ENCODE results near the gene PTPRM.

DNA sequence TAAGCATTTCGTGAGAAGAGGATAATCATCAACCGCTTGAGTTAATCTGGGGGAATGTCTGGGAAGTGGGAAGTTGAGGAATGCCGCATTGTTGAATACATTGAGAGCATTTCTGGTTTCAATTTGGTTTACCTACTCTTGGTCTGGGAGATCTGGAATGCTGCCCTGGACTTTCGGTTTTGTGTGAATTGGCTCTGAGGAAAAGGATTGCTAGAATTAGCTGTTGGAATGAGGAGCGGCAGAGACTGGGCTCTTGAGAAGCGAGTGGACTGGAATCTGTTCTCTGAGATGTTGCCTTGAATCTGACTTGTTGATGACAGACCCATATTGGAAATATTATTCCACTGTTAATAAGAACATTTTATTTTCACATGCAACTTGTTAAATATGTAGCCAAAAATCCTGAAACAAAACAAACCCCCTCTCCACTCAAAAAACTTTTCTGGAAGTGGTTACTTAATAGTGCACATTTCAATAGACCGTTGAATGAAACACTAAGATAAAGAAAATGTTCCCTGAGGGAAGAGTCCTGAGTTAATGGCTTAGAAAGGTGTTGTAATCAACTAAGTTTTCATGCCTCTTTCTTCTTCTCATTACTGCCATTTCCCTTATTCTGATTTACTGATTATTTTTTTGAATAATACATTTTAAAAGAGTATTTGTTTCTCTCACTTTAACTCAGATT lies 50.8 kb downstream of the PTPRM start:
- TF ChIP-seq CTCF (IDR thresholded peaks at IDR 0.05) (no peak), POLR2A (IDR thresholded peaks at IDR 0.05) (no peak)

All from lower leg skin (tissue), 3 donors.